ENCODE results near the gene TUBGCP5. TPM values are rescaled to one million over a fixed set of nuclear protein-coding genes. Genes with fewer than 3 reads are reported as not detected.
"Not testable (repeated sequence)": the region's sequence is repeated elsewhere in the genome, so short reads cannot be mapped to it uniquely, and the experiment has no call there.

TUBGCP5 gene
- polyA plus RNA-seq, 1 experiment, result 10.9 TPM

GRCh38 chr15:23022156-23022555 lies 17.2 kb downstream of the TUBGCP5 start:
- POLR2A ChIA-PET, result no interaction called here
- DNase-seq (ENCODE audit: low read depth), result no peak
- Histone ChIP-seq H3K36me3 (ENCODE audit: control insufficient read depth, insufficient read depth, low read length) (peaks cover 9% of the 10 kb centered on the region), H3K4me3 (ENCODE audit: low read depth, low read length) (no peak overlapping the region), H3K27me3 (ENCODE audit: control insufficient read depth, insufficient read depth, low read length) (no peaks in the 10 kb centered on the region)
- CTCF ChIA-PET, result interaction anchor here (4.1 kb wide), 1 partner anchor 14 kb away, joined by 22 read pairs; no protein-coding TSS in a partner anchor
- no peak for TF ChIP-seq CTCF (IDR thresholded peaks at IDR 0.05; ENCODE audit: insufficient read depth, low read depth, low read length)

GRCh38 chr15:23014394-23015000 lies 24.9 kb downstream of the TUBGCP5 start:
- ChIA-PET CTCF (interaction anchor here (1.5 to 1.9 kb wide), 2 partner anchors 9 to 22 kb away, joined by 3 to 9 read pairs; no protein-coding TSS in a partner anchor), POLR2A (no interaction called here)
- no peaks in the 10 kb centered on the region for H3K27me3 ChIP-seq (ENCODE audit: control insufficient read depth, insufficient read depth, low read length)
- H3K4me3 ChIP-seq (ENCODE audit: low read depth, low read length), result no peak overlapping the region
- DNase-seq (ENCODE audit: low read depth), result no peak
- TF ChIP-seq CTCF (IDR thresholded peaks at IDR 0.05; ENCODE audit: insufficient read depth, low read depth, low read length), result no peak
- peaks cover 14% of the 10 kb centered on the region for H3K36me3 ChIP-seq (ENCODE audit: control insufficient read depth, insufficient read depth, low read length)

GRCh38 chr15:23013681-23014080 lies 25.7 kb downstream of the TUBGCP5 start:
- POLR2A ChIA-PET, result no interaction called here
- H3K27me3 ChIP-seq (ENCODE audit: control insufficient read depth, insufficient read depth, low read length), result no peaks in the 10 kb centered on the region
- peaks cover 10% of the 10 kb centered on the region for H3K36me3 ChIP-seq (ENCODE audit: control insufficient read depth, insufficient read depth, low read length)
- no peak overlapping the region for H3K4me3 ChIP-seq (ENCODE audit: low read depth, low read length)
- CTCF ChIA-PET, result interaction anchor here (1.5 to 1.9 kb wide), 2 partner anchors 9 to 22 kb away, joined by 3 to 9 read pairs; no protein-coding TSS in a partner anchor
- no peak for DNase-seq (ENCODE audit: low read depth)
- no peak for TF ChIP-seq CTCF (IDR thresholded peaks at IDR 0.05; ENCODE audit: insufficient read depth, low read depth, low read length)

GRCh38 chr15:23012616-23013015 lies 26.8 kb downstream of the TUBGCP5 start:
- CTCF ChIA-PET; DNase-seq (ENCODE audit: low read depth); H3K27me3 ChIP-seq (ENCODE audit: control insufficient read depth, insufficient read depth, low read length); H3K4me3 ChIP-seq (ENCODE audit: low read depth, low read length); POLR2A ChIA-PET: not testable (repeated sequence)
- peaks cover 12% of the 10 kb centered on the region for H3K36me3 ChIP-seq (ENCODE audit: control insufficient read depth, insufficient read depth, low read length)

- Histone ChIP-seq H3K4me3 (ENCODE audit: low read depth, low read length) (no peak overlapping the region), H3K36me3 (ENCODE audit: control insufficient read depth, insufficient read depth, low read length) (peaks cover 18% of the 10 kb centered on the region), H3K27me3 (ENCODE audit: control insufficient read depth, insufficient read depth, low read length) (no peaks in the 10 kb centered on the region)
- no peak for TF ChIP-seq CTCF (IDR thresholded peaks at IDR 0.05; ENCODE audit: insufficient read depth, low read depth, low read length)
- POLR2A ChIA-PET, result no interaction called here
- CTCF ChIA-PET, result interaction anchor here (1.8 kb wide), 1 partner anchor 9 kb away, joined by 5 read pairs; no protein-coding TSS in a partner anchor
- DNase-seq (ENCODE audit: low read depth), result no peak
These were observed 35.6 kb downstream of the TUBGCP5 start for GRCh38 chr15:23003736-23004135.

- TF ChIP-seq CTCF (IDR thresholded peaks at IDR 0.05; ENCODE audit: insufficient read depth, low read depth, low read length), result no peak
- DNase-seq (ENCODE audit: low read depth), result no peak
- no peak overlapping the region for H3K4me3 ChIP-seq (ENCODE audit: low read depth, low read length)
- peaks cover 18% of the 10 kb centered on the region for H3K36me3 ChIP-seq (ENCODE audit: control insufficient read depth, insufficient read depth, low read length)
- ChIA-PET CTCF (interaction anchor here (1.8 kb wide), 1 partner anchor 9 kb away, joined by 5 read pairs; no protein-coding TSS in a partner anchor), POLR2A (no interaction called here)
- H3K27me3 ChIP-seq (ENCODE audit: control insufficient read depth, insufficient read depth, low read length), result no peaks in the 10 kb centered on the region
These were observed 36.4 kb downstream of the TUBGCP5 start for GRCh38 chr15:23002920-23003319.

Measured in BJ (cell line).